Caco-2 (cell line): ENCODE results near the gene SMARCD1. TPM values are rescaled to one million over a fixed set of nuclear protein-coding genes. Genes with fewer than 3 reads are reported as not detected.

ENCODE experiments used
- BruUV-seq: library from RNA; stranded (reverse); fragments of 400-500 nt; replicated peaks from 2 replicates; lab custom pipeline; 2021; lab: Mats Ljungman, UMichigan
- CTCF ChIA-PET: fragments of 300-600 bp; sonication (Branson Sonifier 250); formaldehyde crosslinking; loops from one replicate; lab custom pipeline; 2022; ENCODE audit warnings: antibody characterized with exemption; lab: Charles Lee
- POLR2A ChIA-PET: fragments of 300-600 bp; sonication (Branson Sonifier 250); formaldehyde crosslinking; loops from one replicate; lab custom pipeline; 2022; ENCODE audit warnings: antibody characterized with exemption; lab: Charles Lee
- DNase-seq, 2 experiments: peaks; one replicate each; pipeline versions ENCODE4 v3.0.0 to v3.0.0-alpha.2; 2020 to 2022
- H3K27me3 ChIP-seq: replicated peaks from 2 replicates; pipeline ENCODE4 v1.6.0; 2011; ENCODE audit warnings: low read length; ENCODE audit not compliant: control insufficient read depth, insufficient read depth
- H3K36me3 ChIP-seq: 2 replicates; pipeline ENCODE4 v1.5.1; 2011; ENCODE audit warnings: low read length; ENCODE audit not compliant: control insufficient read depth, insufficient read depth
- H3K4me1 ChIP-seq: fragments of 250-450 bp; sonication (Bioruptor Pico); 2 replicates; pipeline ENCODE4 v1.5.1; 2020; ENCODE audit warnings: mild to moderate bottlenecking
- H3K4me3 ChIP-seq: 2 replicates; pipeline ENCODE4 v1.5.1; 2011; ENCODE audit warnings: low read depth, mild to moderate bottlenecking, control low read depth, low read length
- H3K9me3 ChIP-seq: fragments of 250-450 bp; sonication (Bioruptor Pico); 2 replicates; pipeline ENCODE4 v1.5.1; 2020; ENCODE audit warnings: mild to moderate bottlenecking, moderate library complexity
- H3K27ac Mint-ChIP-seq: one replicate; pipeline ENCODE4 v1.8.0; 2022; ENCODE audit warnings: mixed read lengths; ENCODE audit not compliant: unreplicated experiment
- H3K27me3 Mint-ChIP-seq: one replicate; pipeline ENCODE4 v1.8.0; 2022; ENCODE audit warnings: mixed read lengths; ENCODE audit not compliant: insufficient read depth, unreplicated experiment
- H3K36me3 Mint-ChIP-seq: one replicate; pipeline ENCODE4 v1.8.0; 2022; ENCODE audit warnings: mild to moderate bottlenecking, mixed read lengths; ENCODE audit not compliant: insufficient read depth, unreplicated experiment
- H3K4me1 Mint-ChIP-seq: one replicate; pipeline ENCODE4 v1.8.0; 2022; ENCODE audit warnings: low read depth, mixed read lengths; ENCODE audit not compliant: unreplicated experiment
- H3K4me3 Mint-ChIP-seq: one replicate; pipeline ENCODE4 v1.8.0; 2022; ENCODE audit warnings: mild to moderate bottlenecking, moderate library complexity, mixed read lengths; ENCODE audit not compliant: unreplicated experiment
- H3K9me3 Mint-ChIP-seq: one replicate; pipeline ENCODE4 v1.8.0; 2022; ENCODE audit warnings: mixed read lengths; ENCODE audit not compliant: unreplicated experiment
- intact Hi-C: fragments of 100-400 bp; cut with micrococcal nuclease; formaldehyde crosslinking; loops from one replicate; pipeline ENCODE4 v1.10.0; 2022; ENCODE audit not compliant: unreplicated experiment
- total RNA-seq: library from RNA; stranded (reverse); gene quantifications from 2 replicates; pipeline ENCODE4 v1.2.3, GENCODE V29; 2022
- TF ChIP-seq, protein P1 (sequence below), 2 experiments: fragments of 200-600 bp in 1 of 2; IDR thresholded peaks; 1 replicate in 1 of 2; 2 replicates in 1 of 2; pipeline versions ENCODE4 v1.5.1 to v1.8.0; 2011 to 2022; ENCODE audit warnings: antibody characterized with exemption in 1 of 2, control low read depth in 1 of 2, inconsistent platforms in 1 of 2, low read depth in 1 of 2, low read length in 1 of 2, mild to moderate bottlenecking in 1 of 2, moderate library complexity in 1 of 2; ENCODE audit not compliant: insufficient read depth in 1 of 2, severe bottlenecking in 1 of 2, unreplicated experiment in 1 of 2

SMARCD1 gene
- total RNA-seq, 1 experiment from 2014 or later, result 158 TPM

DNA sequence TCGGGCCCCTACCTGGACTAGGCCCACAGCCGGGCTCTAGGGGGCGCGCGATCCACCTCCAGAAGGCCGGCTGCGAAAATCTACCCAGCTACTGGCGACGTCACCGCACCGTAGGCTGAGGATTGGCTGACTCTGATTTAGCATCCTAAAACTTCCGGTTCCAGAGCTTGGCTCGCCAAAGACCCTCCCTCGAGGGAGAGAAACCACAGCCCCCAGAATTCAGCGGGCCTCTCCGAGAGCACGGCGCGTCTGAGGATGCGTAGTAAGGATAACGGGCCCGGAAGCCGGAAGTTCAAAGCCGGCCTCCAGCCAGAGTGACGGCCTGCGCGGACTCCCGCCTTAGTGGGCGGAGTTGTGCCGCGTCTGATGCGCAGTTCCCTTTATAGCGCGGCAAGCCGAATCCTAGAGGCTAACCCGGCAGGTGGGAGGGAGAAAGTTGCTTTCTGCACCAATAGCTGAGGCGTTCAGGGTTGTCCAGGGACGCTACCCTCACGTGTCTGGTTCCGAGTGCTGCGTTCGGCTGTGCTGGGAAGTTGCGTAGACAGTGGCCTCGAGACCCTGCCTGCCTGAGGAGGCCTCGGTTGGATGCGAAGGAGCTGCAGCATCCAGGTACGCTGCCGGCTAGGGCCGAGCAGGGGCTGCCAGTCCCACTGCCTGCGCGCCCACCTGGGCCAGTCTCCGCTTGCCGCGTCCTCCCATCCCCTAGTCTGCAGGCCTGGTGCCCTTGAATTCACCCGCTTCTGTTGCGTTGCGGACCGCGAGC lies 26.7 kb downstream of the SMARCD1 start, which contains the start of gene COX14:
COX14 (plus strand) TSS at position 544 of the 763 bp plus-strand sequence. CDS start 7,808 bp downstream, outside the sequence.
- H3K27me3 Mint-ChIP-seq, result no peaks in the 10 kb centered on the region
- peaks cover 24% of the 10 kb centered on the region for H3K4me1 ChIP-seq
- no peaks in the 10 kb centered on the region for H3K9me3 Mint-ChIP-seq
- peak within 1 kb of the TSS; percentile 100 for H3K4me3 Mint-ChIP-seq
- BruUV-seq, result no TSS peak
- no peaks in the 10 kb centered on the region for H3K27me3 ChIP-seq
- DNase-seq, result peak; percentile 100
- peak within 1 kb of the TSS; percentile 97 for H3K27ac Mint-ChIP-seq
- peaks cover 32% of the 10 kb centered on the region for H3K36me3 Mint-ChIP-seq
- H3K4me3 ChIP-seq, result peak within 1 kb of the TSS; percentile 80
- no peaks in the 10 kb centered on the region for H3K36me3 ChIP-seq
- ChIA-PET POLR2A (interaction anchor here (0.5 to 2.3 kb wide), 21 partner anchors 9 to 1244 kb away, joined by 3 to 30 read pairs (median 4); partner anchors contain the start of genes CERS5, FAM186A, SMARCD1 and TMBIM6), CTCF (interaction anchor here (0.6 to 4.4 kb wide), 37 partner anchors 8 to 1226 kb away, joined by 3 to 105 read pairs (median 8); partner anchors contain the start of genes CERS5, GPD1, NCKAP5L and SMARCD1)
- intact Hi-C loops, result loop anchor here (1.0 kb wide), 6 partner anchors 11 to 288 kb away; partner anchors contain the start of genes CERS5, LARP4, RACGAP1 and SMARCD1
- TF ChIP-seq, protein P1, sequence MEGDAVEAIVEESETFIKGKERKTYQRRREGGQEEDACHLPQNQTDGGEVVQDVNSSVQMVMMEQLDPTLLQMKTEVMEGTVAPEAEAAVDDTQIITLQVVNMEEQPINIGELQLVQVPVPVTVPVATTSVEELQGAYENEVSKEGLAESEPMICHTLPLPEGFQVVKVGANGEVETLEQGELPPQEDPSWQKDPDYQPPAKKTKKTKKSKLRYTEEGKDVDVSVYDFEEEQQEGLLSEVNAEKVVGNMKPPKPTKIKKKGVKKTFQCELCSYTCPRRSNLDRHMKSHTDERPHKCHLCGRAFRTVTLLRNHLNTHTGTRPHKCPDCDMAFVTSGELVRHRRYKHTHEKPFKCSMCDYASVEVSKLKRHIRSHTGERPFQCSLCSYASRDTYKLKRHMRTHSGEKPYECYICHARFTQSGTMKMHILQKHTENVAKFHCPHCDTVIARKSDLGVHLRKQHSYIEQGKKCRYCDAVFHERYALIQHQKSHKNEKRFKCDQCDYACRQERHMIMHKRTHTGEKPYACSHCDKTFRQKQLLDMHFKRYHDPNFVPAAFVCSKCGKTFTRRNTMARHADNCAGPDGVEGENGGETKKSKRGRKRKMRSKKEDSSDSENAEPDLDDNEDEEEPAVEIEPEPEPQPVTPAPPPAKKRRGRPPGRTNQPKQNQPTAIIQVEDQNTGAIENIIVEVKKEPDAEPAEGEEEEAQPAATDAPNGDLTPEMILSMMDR (IDR thresholded peaks at IDR 0.05; ENCODE audit: insufficient read depth in 1 of 2, low read depth in 1 of 2, low read length in 1 of 2, severe bottlenecking in 1 of 2, unreplicated experiment in 1 of 2), result peak; percentile 94 to 97
- peaks cover 17% of the 10 kb centered on the region for H3K4me1 Mint-ChIP-seq
- no peaks in the 10 kb centered on the region for H3K9me3 ChIP-seq

DNA sequence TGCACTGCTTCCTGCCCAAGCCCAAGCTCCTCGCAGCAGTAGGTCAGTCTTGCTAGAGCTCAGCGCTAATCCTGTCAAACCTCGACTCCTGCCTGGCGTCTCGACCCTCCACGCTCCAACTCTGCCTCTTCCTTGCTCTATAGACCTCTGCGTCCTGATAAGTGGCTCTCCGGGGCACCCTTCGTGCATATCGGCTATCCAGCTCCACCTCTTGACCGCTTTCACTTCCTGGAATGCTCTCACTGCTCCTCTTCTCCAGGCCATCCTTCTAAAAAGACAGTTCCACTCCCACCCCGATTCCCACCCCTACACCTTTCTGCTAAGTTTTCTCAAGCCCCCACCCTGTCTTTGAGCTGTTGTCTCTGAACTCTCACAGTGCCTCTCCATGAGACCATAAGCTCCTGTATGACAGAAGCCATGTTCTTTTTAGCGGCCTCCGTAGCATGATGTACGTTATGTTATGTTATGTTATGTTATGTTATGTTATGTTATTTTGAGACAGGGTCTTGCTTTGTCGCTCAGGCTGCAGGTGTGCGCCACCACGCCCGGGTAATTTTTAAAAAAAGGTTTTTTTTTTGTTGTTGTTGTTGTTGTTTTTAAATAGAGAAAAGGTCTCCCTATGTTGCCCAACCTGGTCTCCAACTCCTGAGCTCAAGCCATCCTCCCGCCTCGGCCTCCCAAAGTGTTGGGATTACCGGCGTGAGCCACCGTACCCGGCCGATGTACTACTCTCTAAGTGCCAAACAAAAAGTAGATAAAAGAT lies 27.5 kb downstream of the SMARCD1 start:
- H3K4me1 Mint-ChIP-seq, result peaks cover 17% of the 10 kb centered on the region

More for the DNA sequence above, 27.5 kb downstream of the SMARCD1 start:
- Histone ChIP-seq H3K4me3 (peak overlapping the region; percentile 80), H3K9me3 (no peaks in the 10 kb centered on the region), H3K36me3 (no peaks in the 10 kb centered on the region), H3K4me1 (peaks cover 24% of the 10 kb centered on the region), H3K27me3 (no peaks in the 10 kb centered on the region)
- Mint-ChIP-seq H3K27ac (peak overlapping the region; percentile 97), H3K9me3 (no peaks in the 10 kb centered on the region), H3K36me3 (peaks cover 40% of the 10 kb centered on the region), H3K27me3 (no peaks in the 10 kb centered on the region), H3K4me3 (peak overlapping the region; percentile 100)
- TSS peak; percentile 24 for BruUV-seq
- TF ChIP-seq, protein P1 (IDR thresholded peaks at IDR 0.05; ENCODE audit: insufficient read depth in 1 of 2, low read depth in 1 of 2, low read length in 1 of 2, severe bottlenecking in 1 of 2, unreplicated experiment in 1 of 2), result no peak
- ChIA-PET POLR2A (interaction anchor here (0.5 to 2.3 kb wide), 17 partner anchors 8 to 371 kb away, joined by 3 to 30 read pairs (median 4); partner anchors contain the start of genes CERS5, FAM186A, SMARCD1 and TMBIM6), CTCF (interaction anchor here (0.6 to 4.4 kb wide), 34 partner anchors 9 to 202 kb away, joined by 3 to 105 read pairs (median 9); partner anchors contain the start of genes CERS5, GPD1 and SMARCD1)
- peak; percentile 68 to 70 for DNase-seq
- intact Hi-C loops, result loop anchor here (1.0 kb wide), 3 partner anchors 27 to 288 kb away; partner anchors contain the start of genes CERS5, LARP4 and SMARCD1
